Activated naive CD4-positive, alpha-beta T cell treated with anti-CD3 and anti-CD28 coated beads, Interleukin-2, amount 10 ng/mL, durations not matched to agents 7 days and 5 days (primary cell): ENCODE results near the gene GTF2H4.
"Not testable (repeated sequence)": the region's sequence is repeated elsewhere in the genome, so short reads cannot be mapped to it uniquely, and the experiment has no call there.

Experiments
- CTCF ChIA-PET: fragments of 350-600 bp; sonication (Branson Sonifier 250); formaldehyde crosslinking; loops from one replicate; lab custom pipeline; 2021; ENCODE audit warnings: antibody characterized with exemption; lab: Charles Lee
- DNase-seq: peaks from one replicate; pipeline ENCODE4 v3.0.0-alpha.2; 2020
- H3K27ac Mint-ChIP-seq: one replicate; pipeline ENCODE4 v1.8.0; 2021; ENCODE audit warnings: mild to moderate bottlenecking, moderate library complexity, mixed read lengths
- H3K27me3 Mint-ChIP-seq: one replicate; pipeline ENCODE4 v1.8.0; 2021; ENCODE audit warnings: mild to moderate bottlenecking, mixed read lengths
- H3K36me3 Mint-ChIP-seq: one replicate; pipeline ENCODE4 v1.8.0; 2021; ENCODE audit warnings: mixed read lengths
- H3K4me1 Mint-ChIP-seq: one replicate; pipeline ENCODE4 v1.8.0; 2021; ENCODE audit warnings: mixed read lengths
- H3K4me3 Mint-ChIP-seq: one replicate; pipeline ENCODE4 v1.8.0; 2021; ENCODE audit warnings: mild to moderate bottlenecking, moderate library complexity, mixed read lengths
- H3K9me3 Mint-ChIP-seq: one replicate; pipeline ENCODE4 v1.8.0; 2021; ENCODE audit warnings: mixed read lengths

The GTF2H4 gene

GRCh38 chr6:30907758-30908591 lies at the start of gene GTF2H4:
TSS of gene GTF2H4 (plus strand) at chr6:30908207.
- Mint-ChIP-seq H3K27ac (peak within 1 kb of the TSS; percentile 71), H3K4me3 (peak within 1 kb of the TSS; percentile 97), H3K4me1 (peaks cover 25% of the 10 kb centered on the region), H3K36me3 (peaks cover 20% of the 10 kb centered on the region), H3K9me3 (no peaks in the 10 kb centered on the region), H3K27me3 (no peaks in the 10 kb centered on the region)
- DNase-seq: peak; percentile 98
- CTCF ChIA-PET: interaction anchor here (0.8 to 3.4 kb wide), 8 partner anchors 8 to 191 kb away, joined by 3 to 11 read pairs (median 4); partner anchors contain the start of gene MDC1

DNA sequence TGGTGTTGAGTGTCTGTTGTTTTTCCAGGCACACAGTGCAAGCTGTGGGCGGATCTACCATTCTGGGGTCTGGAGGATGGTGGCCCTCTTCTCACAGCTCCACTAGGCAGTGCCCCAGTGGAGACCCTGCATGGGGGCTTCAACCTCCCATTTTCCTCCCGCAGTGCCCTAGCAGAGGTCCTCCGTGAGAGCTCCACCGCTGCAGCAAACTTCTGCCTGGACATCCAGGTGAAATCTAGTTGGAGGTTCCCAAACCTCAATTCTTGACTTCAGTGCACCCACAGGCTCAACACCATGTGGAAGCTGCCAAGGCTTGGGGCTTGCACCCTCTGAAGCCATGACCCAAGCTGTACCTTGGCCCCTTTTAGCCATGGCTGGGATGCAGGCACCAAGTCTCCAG lies 48.3 kb upstream of the GTF2H4 start:
- H3K4me1 Mint-ChIP-seq, H3K36me3 Mint-ChIP-seq, H3K4me3 Mint-ChIP-seq, H3K27ac Mint-ChIP-seq, CTCF ChIA-PET, DNase-seq: not testable (repeated sequence)
- H3K9me3 Mint-ChIP-seq: peaks cover 16% of the 10 kb centered on the region
- peaks cover 19% of the 10 kb centered on the region for H3K27me3 Mint-ChIP-seq

DNA sequence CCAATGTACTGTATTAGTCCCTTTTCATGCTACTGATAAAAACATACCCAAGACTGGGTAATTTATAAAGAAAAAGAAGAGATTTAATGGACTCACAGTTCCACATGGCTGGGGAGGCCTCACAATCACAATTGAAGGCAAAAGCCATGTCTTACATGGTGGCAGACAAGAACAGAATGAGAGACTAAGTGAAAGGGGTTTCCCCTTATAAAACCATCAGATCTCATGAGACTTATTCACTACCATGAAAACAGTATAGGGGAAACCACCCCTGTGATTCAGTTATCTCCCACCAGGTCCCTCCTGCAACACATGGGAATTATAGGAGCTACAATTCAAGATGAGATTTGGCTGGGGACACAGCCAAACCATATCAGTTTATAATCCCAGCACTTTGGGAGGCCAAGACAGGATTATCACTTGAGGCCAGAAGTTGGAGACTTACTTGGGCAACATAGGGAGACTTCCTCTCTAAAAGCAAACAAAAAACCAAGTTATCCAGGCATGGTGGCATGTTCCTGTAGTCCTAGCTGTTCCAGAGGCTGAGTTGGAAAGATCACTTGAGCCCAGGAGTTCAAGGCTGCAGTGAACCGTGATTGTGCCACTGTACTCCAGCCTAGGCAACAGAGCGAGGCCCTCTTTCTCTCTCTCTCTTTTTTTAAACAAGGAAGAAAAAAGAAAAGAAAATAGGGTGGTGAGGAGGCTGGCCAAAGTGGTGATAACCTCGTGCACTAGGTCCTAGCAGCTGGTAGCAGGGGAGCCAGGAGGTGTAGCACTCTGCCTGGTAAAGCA lies 46.6 kb upstream of the GTF2H4 start:
- H3K27ac Mint-ChIP-seq: no peak overlapping the region

GRCh38 chr6:30862156-30862875 lies 45.7 kb upstream of the GTF2H4 start:
- Mint-ChIP-seq H3K27ac (no peak overlapping the region), H3K4me1 (no peaks in the 10 kb centered on the region), H3K27me3 (peaks cover 9% of the 10 kb centered on the region), H3K9me3 (peaks cover 16% of the 10 kb centered on the region), H3K36me3 (no peaks in the 10 kb centered on the region), H3K4me3 (no peak overlapping the region)
- CTCF ChIA-PET: interaction anchor here (0.7 kb wide), 1 partner anchor 40 kb away, joined by 3 read pairs; no protein-coding TSS in a partner anchor
- DNase-seq: no peak

More for the DNA sequence above, 46.6 kb upstream of the GTF2H4 start:
- no peak for DNase-seq
- H3K27me3 Mint-ChIP-seq: peaks cover 16% of the 10 kb centered on the region
- peaks cover 16% of the 10 kb centered on the region for H3K9me3 Mint-ChIP-seq
- CTCF ChIA-PET: interaction anchor here (0.7 kb wide), 1 partner anchor 39 kb away, joined by 3 read pairs; no protein-coding TSS in a partner anchor
- H3K4me1 Mint-ChIP-seq: no peaks in the 10 kb centered on the region
- no peak overlapping the region for H3K4me3 Mint-ChIP-seq
- H3K36me3 Mint-ChIP-seq: no peaks in the 10 kb centered on the region

GRCh38 chr6:30864325-30864724 lies 43.7 kb upstream of the GTF2H4 start:
- CTCF ChIA-PET: interaction anchor here (0.7 kb wide), 1 partner anchor 216 kb away, joined by 3 read pairs; no protein-coding TSS in a partner anchor
- no peak overlapping the region for H3K27ac Mint-ChIP-seq
- no peak for DNase-seq
- peaks cover 4% of the 10 kb centered on the region for H3K36me3 Mint-ChIP-seq
- peaks cover 15% of the 10 kb centered on the region for H3K9me3 Mint-ChIP-seq
- H3K27me3 Mint-ChIP-seq: peaks cover 9% of the 10 kb centered on the region
- H3K4me3 Mint-ChIP-seq: no peak overlapping the region
- H3K4me1 Mint-ChIP-seq: no peaks in the 10 kb centered on the region

DNA sequence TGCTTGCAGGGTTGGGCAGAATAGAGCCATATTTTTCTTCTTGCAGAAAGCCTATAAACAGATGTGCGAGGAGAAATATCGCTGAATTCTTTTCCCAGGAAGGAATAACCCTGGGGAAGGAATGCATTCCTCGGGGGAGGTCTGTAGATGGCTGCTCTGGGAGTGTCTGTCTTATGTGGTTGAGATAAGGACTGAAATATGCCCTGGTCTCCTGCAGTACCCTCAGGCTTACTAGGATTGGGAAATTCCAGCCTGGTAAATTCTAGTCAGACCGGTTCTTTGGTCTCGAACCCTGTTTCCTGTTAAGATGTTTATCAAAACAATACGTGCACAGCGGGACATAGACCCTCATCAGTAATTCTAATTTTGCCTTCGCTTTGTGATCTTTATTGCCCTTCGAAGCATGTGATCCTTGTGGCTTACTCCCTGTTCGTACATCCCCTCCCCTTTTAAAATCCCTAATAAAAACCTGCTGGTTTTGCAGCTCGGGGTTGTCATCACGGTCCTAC lies 38.7 kb upstream of the GTF2H4 start:
- Mint-ChIP-seq H3K4me1 (peaks cover 15% of the 10 kb centered on the region), H3K36me3 (peaks cover 20% of the 10 kb centered on the region), H3K9me3 (peaks cover 37% of the 10 kb centered on the region)
- H3K27ac Mint-ChIP-seq, H3K27me3 Mint-ChIP-seq, DNase-seq, H3K4me3 Mint-ChIP-seq: not testable (repeated sequence)
- CTCF ChIA-PET: interaction anchor here (1.4 kb wide), 1 partner anchor 41 kb away, joined by 7 read pairs; no protein-coding TSS in a partner anchor

- CTCF ChIA-PET: interaction anchor here (0.7 to 1.4 kb wide), 2 partner anchors 43 to 149 kb away, joined by 3 to 7 read pairs; no protein-coding TSS in a partner anchor
- H3K27ac Mint-ChIP-seq: no peak overlapping the region
- H3K36me3 Mint-ChIP-seq: peaks cover 20% of the 10 kb centered on the region
- peaks cover 37% of the 10 kb centered on the region for H3K9me3 Mint-ChIP-seq
- no peak overlapping the region for H3K4me3 Mint-ChIP-seq
- H3K27me3 Mint-ChIP-seq: no peaks in the 10 kb centered on the region
- no peak for DNase-seq
- H3K4me1 Mint-ChIP-seq: peaks cover 15% of the 10 kb centered on the region
Observed at GRCh38 chr6:30870546-30870945, 37.5 kb upstream of the GTF2H4 start.

DNA sequence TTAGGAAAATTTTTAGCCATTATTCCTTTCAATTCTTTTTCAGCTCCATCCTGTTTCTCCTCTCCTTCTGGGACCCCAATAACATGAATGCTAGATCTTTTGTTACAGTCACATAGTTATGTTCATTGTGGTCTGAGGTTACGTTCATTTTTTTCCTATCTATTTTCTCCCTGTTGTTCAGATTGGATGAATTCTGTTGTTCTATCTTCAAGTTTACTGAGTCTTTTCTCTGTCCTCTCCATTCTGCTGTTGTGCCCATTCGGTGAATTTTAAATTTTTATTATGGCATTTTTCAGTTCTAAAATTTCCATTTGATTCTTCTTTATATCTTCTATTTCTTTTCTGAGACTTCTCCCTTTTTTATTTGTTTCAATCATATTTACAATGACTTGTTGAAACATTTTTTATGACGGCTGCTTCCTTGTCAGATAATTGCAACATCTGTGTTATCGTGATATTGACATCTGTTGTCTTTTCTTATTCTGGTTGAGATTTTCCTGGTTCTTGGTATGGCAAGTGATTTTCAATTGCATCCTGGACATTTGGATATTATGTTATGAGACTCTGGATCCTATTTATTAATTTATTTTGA lies 36.3 kb upstream of the GTF2H4 start:
- peak overlapping the region; percentile 47 for H3K27ac Mint-ChIP-seq
- H3K4me3 Mint-ChIP-seq: no peak overlapping the region
- H3K4me1 Mint-ChIP-seq: peaks cover 21% of the 10 kb centered on the region

GRCh38 chr6:30873137-30873640 lies 34.8 kb upstream of the GTF2H4 start:
- Mint-ChIP-seq H3K27ac (no peak overlapping the region), H3K27me3 (no peaks in the 10 kb centered on the region)
- no peak for DNase-seq

More for the DNA sequence above, 36.3 kb upstream of the GTF2H4 start:
- H3K9me3 Mint-ChIP-seq: peaks cover 37% of the 10 kb centered on the region
- CTCF ChIA-PET: no interaction called here
- DNase-seq: no peak
- peaks cover 20% of the 10 kb centered on the region for H3K36me3 Mint-ChIP-seq
- no peaks in the 10 kb centered on the region for H3K27me3 Mint-ChIP-seq

DNA sequence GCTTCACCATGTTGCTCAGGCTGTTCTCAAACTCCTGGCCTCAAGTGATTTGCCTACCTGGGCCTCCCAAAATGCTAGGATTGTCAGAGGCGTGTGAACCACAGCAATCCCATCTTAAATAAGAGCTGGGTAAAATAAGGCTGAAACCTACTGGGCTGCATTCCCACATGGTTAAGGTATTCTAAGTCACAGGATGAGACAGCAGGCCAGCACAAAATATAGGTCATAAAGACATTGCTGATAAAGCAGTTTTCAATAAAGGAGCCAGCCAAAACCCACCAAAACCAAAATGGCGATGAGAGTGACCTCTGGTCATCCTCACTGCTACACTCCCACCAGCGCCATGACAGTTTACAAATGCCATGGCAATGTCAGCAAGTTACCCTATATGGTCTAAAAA lies 34.2 kb upstream of the GTF2H4 start:
- Mint-ChIP-seq H3K9me3 (peaks cover 35% of the 10 kb centered on the region), H3K4me1 (peaks cover 37% of the 10 kb centered on the region), H3K36me3 (peaks cover 20% of the 10 kb centered on the region)
- not testable (repeated sequence) for DNase-seq, H3K27ac Mint-ChIP-seq, H3K4me3 Mint-ChIP-seq, H3K27me3 Mint-ChIP-seq
- CTCF ChIA-PET: interaction anchor here (0.9 kb wide), 1 partner anchor 151 kb away, joined by 3 read pairs; no protein-coding TSS in a partner anchor

More at GRCh38 chr6:30873137-30873640, 34.8 kb upstream of the GTF2H4 start:
- H3K9me3 Mint-ChIP-seq: peaks cover 37% of the 10 kb centered on the region
- CTCF ChIA-PET: interaction anchor here (0.9 to 1.0 kb wide), 2 partner anchors 51 to 150 kb away, joined by 3 read pairs; no protein-coding TSS in a partner anchor
- H3K4me1 Mint-ChIP-seq: peaks cover 32% of the 10 kb centered on the region
- peaks cover 20% of the 10 kb centered on the region for H3K36me3 Mint-ChIP-seq
- H3K4me3 Mint-ChIP-seq: no peak overlapping the region

- Mint-ChIP-seq H3K4me1 (peaks cover 41% of the 10 kb centered on the region), H3K4me3 (no peak overlapping the region), H3K36me3 (peaks cover 11% of the 10 kb centered on the region), H3K9me3 (peaks cover 24% of the 10 kb centered on the region), H3K27me3 (peaks cover under 1% of the 10 kb centered on the region), H3K27ac (no peak overlapping the region)
- no peak for DNase-seq
- CTCF ChIA-PET: interaction anchor here (0.6 to 11.6 kb wide), 3 partner anchors 34 to 145 kb away, joined by 4 to 174 read pairs (median 12); no protein-coding TSS in a partner anchor
Observed at GRCh38 chr6:30875244-30876038, 32.6 kb upstream of the GTF2H4 start.
